ENCODE results near the gene GTF2A1L. TPM values are rescaled to one million over a fixed set of nuclear protein-coding genes. Genes with fewer than 3 reads are reported as not detected.

GTF2A1L gene
- total and polyA plus RNA-seq, 2 donors (not counting 3 experiments of a cell fraction or from before 2014, with no cell fraction given), result 0.46 TPM; not detected in 1

GRCh38 chr2:48588745-48589144 lies 28.9 kb upstream of the GTF2A1L start:
- ChIA-PET CTCF (interaction anchor here (0.6 to 2.7 kb wide), 24 partner anchors 10 to 1813 kb away, joined by 3 to 37 read pairs (median 3); no protein-coding TSS in a partner anchor), POLR2A (no interaction called here)
- DNase-seq (ENCODE audit: low read depth, low spot score), result no peak
- intact Hi-C loops (cut with micrococcal nuclease), result loop anchor here (1.0 to 10.0 kb wide), 5 partner anchors 78 to 734 kb away; partner anchors contain the start of gene FBXO11
- H3K9me1 ChIP-seq (replicated peaks; ENCODE audit: control insufficient read depth, extremely low read depth, insufficient read depth, low read length), result no peaks in the 10 kb centered on the region
- H3K27me3 ChIP-seq (ENCODE audit: control insufficient read depth in 2 of 2, insufficient read depth in 2 of 2, low read length in 2 of 2), result no peaks in the 10 kb centered on the region
- H3K4me3 ChIP-seq (replicated peaks in 1 of 3; ENCODE audit: insufficient read depth in 1 of 3, low read depth in 1 of 3, low read length in 3 of 3), result no peak overlapping the region
- no peak for FAIRE-seq
- peak overlapping the region; percentile 59 for H2AFZ ChIP-seq (ENCODE audit: low read depth, low read length)
- no TSS peak for BruUV-seq (replicated peaks)
- H3K9ac ChIP-seq (replicated peaks; ENCODE audit: extremely low read depth, insufficient read depth, low read length), result no peak overlapping the region
- no peaks in the 10 kb centered on the region for H3K79me2 ChIP-seq (ENCODE audit: control insufficient read depth, insufficient read depth, low read length)
- H4K20me1 ChIP-seq (replicated peaks; ENCODE audit: control insufficient read depth, extremely low read depth, insufficient read depth, low read length), result no peaks in the 10 kb centered on the region
- dilution Hi-C loops (cut with MboI; ENCODE audit: extremely low pct_ligation_motif_present, low sequenced_read_pairs), result no loop called here
- TF ChIP-seq GATA2 (IDR thresholded peaks at IDR 0.05; ENCODE audit: insufficient read depth, insufficient read length, low read depth, low read length), result no peak
- TF ChIP-seq FOS (IDR thresholded peaks at IDR 0.05; ENCODE audit: borderline replicate concordance, insufficient read depth, low read length), result no peak
- H3K4me1 ChIP-seq (ENCODE audit: control insufficient read depth, extremely low read depth, insufficient read depth, low read length), result no peaks in the 10 kb centered on the region
- H3K27ac ChIP-seq (ENCODE audit: insufficient read depth, low read depth, low read length), result no peak overlapping the region
- no peak overlapping the region for H3K4me2 ChIP-seq (ENCODE audit: insufficient read depth, low read length)
- H3K9me3 ChIP-seq (replicated peaks; ENCODE audit: control insufficient read depth, insufficient read depth, low read length), result no peaks in the 10 kb centered on the region
- H3K36me3 ChIP-seq (ENCODE audit: control insufficient read depth in 2 of 2, extremely low read depth in 1 of 2, insufficient read depth in 2 of 2, low read length in 2 of 2), result no peaks in the 10 kb centered on the region

DNA sequence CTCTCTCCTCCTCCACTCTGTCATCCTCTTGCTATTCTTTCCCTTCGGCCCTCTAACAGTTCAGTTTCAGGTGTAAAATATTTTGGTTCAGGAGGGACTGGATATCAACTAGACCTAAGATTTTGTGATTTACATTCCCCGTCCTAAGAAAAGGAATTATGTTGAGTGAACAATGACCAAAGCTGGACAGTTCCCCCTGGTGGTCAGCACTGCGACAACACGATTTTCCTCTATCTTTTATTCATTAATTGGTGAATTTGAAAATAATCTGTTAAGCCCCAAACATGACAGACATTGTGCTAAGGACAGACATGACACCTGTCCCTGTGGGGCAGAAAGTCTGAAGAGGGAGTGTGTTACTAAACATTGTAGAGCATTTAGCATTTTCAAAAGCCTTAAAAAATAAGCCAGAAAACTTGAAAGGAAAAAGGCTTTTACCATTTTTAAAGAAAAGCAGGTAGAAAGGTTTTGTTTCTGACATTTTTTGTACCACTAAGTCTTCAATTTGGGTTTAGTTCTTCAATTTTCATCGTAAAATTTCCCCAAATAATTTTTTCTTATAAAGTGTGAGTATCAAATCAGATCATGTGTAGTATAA lies 28.4 kb upstream of the GTF2A1L start:
- Histone ChIP-seq H3K4me3 (replicated peaks in 1 of 3; ENCODE audit: insufficient read depth in 1 of 3, low read depth in 1 of 3, low read length in 3 of 3) (no peak overlapping the region), H3K9me3 (replicated peaks; ENCODE audit: control insufficient read depth, insufficient read depth, low read length) (no peaks in the 10 kb centered on the region), H3K36me3 (ENCODE audit: control insufficient read depth in 2 of 2, extremely low read depth in 1 of 2, insufficient read depth in 2 of 2, low read length in 2 of 2) (peaks cover 0 to 1% of the 10 kb centered on the region in 2 experiments), H3K79me2 (ENCODE audit: control insufficient read depth, insufficient read depth, low read length) (no peaks in the 10 kb centered on the region), H3K4me1 (ENCODE audit: control insufficient read depth, extremely low read depth, insufficient read depth, low read length) (no peaks in the 10 kb centered on the region), H3K9me1 (replicated peaks; ENCODE audit: control insufficient read depth, extremely low read depth, insufficient read depth, low read length) (no peaks in the 10 kb centered on the region), H3K27ac (ENCODE audit: insufficient read depth, low read depth, low read length) (no peak overlapping the region), H3K27me3 (ENCODE audit: control insufficient read depth in 2 of 2, insufficient read depth in 2 of 2, low read length in 2 of 2) (no peaks in the 10 kb centered on the region), H2AFZ (ENCODE audit: low read depth, low read length) (peak overlapping the region; percentile 59), H3K9ac (replicated peaks; ENCODE audit: extremely low read depth, insufficient read depth, low read length) (no peak overlapping the region), H4K20me1 (replicated peaks; ENCODE audit: control insufficient read depth, extremely low read depth, insufficient read depth, low read length) (no peaks in the 10 kb centered on the region), H3K4me2 (ENCODE audit: insufficient read depth, low read length) (no peak overlapping the region)
- intact Hi-C loops (cut with micrococcal nuclease), result loop anchor here (1.0 to 10.0 kb wide), 5 partner anchors 78 to 734 kb away; partner anchors contain the start of gene FBXO11
- peak; percentile 72 for DNase-seq (ENCODE audit: low read depth, low spot score)
- no TSS peak for BruUV-seq (replicated peaks)
- TF ChIP-seq JUN (IDR thresholded peaks at IDR 0.05; ENCODE audit: borderline replicate concordance, insufficient read depth, insufficient read length, low read depth), result no peak
- TF ChIP-seq, protein P1, sequence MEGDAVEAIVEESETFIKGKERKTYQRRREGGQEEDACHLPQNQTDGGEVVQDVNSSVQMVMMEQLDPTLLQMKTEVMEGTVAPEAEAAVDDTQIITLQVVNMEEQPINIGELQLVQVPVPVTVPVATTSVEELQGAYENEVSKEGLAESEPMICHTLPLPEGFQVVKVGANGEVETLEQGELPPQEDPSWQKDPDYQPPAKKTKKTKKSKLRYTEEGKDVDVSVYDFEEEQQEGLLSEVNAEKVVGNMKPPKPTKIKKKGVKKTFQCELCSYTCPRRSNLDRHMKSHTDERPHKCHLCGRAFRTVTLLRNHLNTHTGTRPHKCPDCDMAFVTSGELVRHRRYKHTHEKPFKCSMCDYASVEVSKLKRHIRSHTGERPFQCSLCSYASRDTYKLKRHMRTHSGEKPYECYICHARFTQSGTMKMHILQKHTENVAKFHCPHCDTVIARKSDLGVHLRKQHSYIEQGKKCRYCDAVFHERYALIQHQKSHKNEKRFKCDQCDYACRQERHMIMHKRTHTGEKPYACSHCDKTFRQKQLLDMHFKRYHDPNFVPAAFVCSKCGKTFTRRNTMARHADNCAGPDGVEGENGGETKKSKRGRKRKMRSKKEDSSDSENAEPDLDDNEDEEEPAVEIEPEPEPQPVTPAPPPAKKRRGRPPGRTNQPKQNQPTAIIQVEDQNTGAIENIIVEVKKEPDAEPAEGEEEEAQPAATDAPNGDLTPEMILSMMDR (IDR thresholded peaks at IDR 0.05; ENCODE audit: extremely low read depth in 1 of 2, insufficient read depth in 1 of 2, low read depth in 1 of 2, low read length in 2 of 2), result peak; percentile 71
- peak; percentile 91 for FAIRE-seq
- POLR2A ChIA-PET, result no interaction called here
- CTCF ChIA-PET, result interaction anchor here (0.6 to 2.7 kb wide), 13 partner anchors 11 to 1813 kb away, joined by 3 to 37 read pairs (median 3); no protein-coding TSS in a partner anchor
- dilution Hi-C loops (cut with MboI; ENCODE audit: extremely low pct_ligation_motif_present, low sequenced_read_pairs), result no loop called here
